T-helper 2 cell (primary cell): Measurements from ENCODE around the gene DNPH1.

ENCODE experiments used
- DNase-seq, 5 experiments: peaks; one replicate each; pipeline versions ENCODE4 v3.0.0 to v3.0.0-alpha.2; 2012 to 2022
- total RNA-seq, 2 donors: gene quantifications; one replicate each; lab custom pipeline; 2026; lab: John Stamatoyannopoulos, UW

DNPH1 gene, protein sequence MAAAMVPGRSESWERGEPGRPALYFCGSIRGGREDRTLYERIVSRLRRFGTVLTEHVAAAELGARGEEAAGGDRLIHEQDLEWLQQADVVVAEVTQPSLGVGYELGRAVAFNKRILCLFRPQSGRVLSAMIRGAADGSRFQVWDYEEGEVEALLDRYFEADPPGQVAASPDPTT
- total RNA-seq, result 10.0 to 12.9 reads per million in 2 donors

DNA sequence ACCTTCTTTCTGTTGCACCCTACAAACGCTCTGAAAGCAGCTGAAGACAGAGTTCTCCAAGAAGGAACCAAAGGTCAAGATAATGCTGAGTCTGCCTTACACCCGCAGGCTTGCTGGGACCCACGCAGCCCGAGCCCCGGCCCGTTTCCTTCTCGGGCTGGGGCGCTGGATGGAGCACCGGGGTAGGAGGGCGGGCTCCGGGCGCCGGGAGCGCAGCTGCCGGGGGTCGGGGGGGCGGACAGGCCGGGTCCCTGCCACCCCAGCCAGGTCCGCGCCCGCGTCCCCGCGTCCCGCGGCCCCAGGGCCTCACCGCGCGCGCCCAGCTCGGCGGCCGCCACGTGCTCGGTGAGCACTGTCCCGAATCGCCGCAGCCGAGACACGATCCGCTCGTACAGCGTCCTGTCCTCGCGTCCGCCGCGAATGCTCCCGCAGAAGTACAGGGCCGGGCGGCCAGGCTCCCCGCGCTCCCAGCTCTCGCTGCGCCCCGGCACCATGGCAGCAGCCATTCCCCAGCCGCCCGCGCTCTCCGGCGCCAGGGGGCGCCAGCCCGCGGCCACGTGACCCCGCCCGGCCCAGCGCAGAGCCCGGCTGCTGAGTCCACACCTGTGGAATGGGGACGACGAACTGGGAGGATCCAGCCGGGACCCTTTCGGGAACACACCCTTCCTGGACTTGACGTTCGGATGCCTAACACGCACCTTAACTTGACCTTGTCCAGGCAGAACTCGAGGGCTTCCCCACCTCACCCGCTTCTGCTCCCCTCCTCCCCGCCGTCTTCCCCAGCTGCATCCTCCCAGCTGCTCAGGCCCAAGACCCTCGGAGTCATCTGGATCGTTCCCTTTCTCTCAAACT lies at the start of gene DNPH1:
Gene DNPH1, minus strand, starts transcription at position 531 of the 852 bp plus-strand sequence. Its CDS starts 25 bp downstream, at position 506.
- DNase-seq, result peak; percentile 60 to 76 (median 68)

DNA sequence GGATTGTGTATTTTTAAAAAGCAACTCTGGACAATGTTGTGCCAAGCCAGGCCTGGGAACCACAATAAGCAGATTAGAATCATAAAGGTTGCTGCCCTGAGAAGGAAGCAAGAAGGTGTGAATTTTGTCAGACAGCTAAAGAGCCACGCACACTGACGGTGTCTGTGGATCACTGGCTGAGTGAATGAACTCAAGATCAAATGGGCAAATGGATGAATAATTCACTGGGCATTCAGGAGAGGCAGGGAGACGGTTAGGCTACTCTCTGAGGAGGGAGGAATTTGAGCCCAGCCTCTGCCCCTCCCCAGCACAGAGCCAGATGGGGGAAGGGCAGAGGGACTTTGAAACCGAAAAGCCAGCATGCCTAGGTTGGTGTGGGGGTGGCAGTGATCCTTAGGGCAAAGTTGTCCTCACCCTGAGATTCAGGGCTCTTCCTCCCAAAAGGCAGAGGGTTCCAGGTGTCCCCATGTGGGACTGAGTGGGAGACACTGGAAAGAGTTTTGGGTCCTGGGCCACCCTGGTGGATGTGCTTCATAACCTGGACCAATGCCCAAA lies 49.3 kb upstream of the DNPH1 start:
- DNase-seq, result peak in 1 of 5 experiments; percentile 24

DNA sequence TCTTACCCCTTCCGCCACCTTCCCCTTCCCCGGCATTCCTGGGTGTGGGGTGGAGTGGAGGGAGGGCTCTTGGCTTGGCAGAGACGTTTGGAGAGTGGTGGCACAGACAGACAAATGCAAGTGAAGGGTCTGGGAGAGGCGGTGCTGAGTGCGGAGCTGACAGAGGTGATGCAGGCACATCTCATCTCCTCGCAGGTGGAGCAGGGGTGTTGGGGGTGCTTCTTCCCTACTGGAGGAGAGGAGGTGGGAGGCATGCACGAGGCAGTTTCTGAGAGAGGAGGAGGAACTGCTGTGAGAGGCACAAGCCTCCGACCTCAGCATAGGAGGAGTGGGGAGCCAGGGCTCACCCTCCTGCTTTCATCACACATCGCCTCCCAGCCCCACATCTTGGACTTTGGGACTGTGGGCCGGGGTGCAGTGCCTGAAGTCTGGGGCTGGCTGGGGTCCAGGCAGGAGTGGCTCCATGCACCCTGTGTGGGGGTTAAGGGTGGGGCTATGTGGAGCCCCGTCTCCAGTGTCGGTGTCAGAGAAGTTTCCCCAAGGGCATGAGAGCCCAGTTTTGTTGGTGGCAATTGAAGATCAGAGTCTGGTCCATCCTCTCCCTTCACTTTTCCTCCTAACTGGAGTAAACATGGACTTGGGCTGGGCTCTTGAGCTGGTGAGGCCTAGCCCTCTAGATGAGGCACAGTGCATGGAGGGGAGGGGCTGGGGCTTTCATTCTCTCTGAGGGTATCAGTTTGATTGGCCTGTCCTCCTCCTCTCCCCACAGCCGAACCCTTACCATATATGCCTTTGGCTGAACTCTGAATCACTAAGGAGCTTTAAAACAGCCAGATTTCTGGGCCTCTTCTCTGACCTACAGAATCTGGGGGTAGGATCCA lies 48.6 kb upstream of the DNPH1 start:
- no peak for DNase-seq

DNA sequence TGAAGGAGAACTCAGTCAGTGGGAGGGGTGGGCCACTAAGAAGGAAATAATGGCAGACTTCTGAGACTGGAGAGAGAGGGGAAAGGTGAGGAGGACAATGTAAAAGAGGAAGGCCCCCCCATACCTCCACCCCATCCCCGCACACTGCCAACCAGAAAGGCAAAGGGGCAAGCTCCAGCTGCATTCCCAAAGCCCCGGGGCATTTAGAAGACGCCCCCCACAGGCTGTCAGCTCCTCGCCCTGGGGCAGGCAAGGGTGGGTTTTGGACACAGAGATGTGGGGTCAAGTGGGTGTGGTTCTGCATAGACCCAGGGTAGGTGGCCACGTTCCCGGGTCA lies 48.0 kb upstream of the DNPH1 start:
- DNase-seq, result no peak

DNA sequence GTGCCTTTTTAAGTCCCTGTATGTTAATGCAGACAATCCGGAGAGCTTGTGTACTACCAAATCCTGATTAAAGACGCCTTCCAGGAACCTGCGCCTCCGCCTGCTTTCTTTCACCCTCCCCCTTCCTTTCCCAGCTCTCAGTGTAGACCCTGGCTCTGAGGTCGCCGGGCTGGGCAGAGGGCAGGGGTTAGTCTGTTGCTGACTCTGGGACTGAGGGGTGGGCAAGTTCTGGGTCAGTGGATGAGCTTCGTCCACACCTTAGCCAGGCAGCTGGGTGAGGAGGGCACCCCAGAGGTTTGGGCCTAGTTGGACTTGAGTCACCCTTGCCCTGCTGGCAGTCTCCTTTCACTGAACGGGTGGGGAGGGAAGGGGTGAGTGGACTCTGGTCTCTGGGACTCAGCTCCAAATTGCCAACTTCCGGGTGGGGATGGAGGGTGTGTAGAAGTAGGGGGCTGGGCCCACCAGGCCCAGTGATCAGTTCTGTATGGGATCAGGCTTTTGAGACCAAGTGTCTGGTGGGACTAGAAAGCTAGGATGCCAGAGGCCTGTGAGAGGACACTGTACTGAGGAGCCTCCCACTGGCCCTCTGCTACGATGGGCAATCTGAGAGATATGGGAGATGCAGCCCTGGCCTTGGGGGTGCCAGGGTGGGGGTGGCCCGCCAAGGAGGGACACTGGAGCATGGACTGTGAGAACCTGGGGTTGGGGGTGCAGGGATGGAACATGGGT lies 47.5 kb upstream of the DNPH1 start:
- DNase-seq, result no peak

DNA sequence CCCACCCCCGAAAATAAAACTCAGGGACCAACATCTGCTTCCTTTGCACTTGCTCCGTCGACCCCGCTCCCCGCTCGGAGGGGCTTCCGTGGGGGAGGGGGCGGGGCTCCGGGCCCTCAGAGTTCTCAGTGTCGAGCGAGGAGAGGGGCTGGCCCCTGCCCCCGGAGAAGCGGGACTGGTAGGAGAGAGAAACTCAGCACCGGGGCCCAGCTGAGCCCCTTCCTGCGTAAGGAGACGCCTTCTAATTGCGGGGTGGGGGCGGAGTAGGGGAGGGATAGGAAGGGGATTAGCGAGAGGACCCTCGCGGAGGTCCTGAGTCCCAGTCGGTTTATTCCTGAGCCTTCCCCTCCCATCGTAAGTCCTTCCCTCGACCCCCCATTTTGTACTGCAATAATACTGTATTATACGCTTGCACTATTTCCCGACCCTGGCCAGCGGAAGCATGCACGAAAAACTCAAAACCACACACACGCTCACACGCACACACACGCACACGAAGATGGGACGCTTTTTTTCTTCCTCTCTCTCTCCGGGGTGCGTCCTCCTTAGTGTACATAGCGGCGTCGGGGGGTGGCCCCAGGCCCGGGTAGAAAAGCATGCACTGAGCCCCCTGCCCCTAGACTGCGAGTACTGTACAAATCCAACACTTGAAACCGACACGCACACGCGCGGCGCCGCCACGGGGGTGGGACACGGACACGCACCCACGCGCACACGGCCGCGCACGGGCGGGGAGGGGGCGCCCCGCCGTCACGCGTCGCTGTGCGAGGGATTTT lies 46.7 kb upstream of the DNPH1 start:
- peak in 3 of 5 experiments; percentile 26 to 84 (median 28) for DNase-seq

DNA sequence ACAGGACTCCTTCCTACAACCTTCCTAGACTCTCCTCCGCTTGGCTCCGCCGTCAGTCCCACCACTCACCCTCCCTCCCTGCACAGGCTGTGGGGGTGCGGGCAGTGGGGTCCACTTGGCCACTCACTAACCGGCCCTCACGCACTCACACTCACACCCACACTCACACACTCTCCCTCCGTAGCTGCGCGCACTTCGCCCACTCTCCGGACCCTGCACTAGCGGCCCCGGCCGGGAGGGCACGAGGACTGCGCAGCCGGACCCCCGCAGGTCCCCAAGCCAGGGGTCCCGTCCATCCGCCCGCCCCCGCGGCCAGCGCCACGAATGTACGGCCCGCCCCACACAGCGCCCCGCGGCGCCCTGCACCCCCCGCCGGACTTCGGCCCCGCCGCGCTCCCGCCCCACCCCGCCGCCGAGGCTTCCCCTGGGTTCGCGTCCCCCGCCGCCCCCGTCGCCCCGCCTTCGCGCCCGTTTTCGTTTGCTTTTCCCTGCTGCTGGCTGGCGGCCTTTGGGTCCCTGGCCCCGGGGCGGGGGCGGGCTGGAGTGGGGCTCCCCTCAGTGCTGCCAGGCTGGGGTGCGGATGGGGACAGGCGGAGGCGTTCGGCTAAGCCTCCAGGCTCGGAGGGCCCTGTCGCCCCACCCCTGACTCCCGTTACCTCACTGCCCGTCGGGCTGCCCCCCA lies 45.8 kb upstream of the DNPH1 start:
- peak in 3 of 5 experiments; percentile 2 to 30 (median 15) for DNase-seq

DNA sequence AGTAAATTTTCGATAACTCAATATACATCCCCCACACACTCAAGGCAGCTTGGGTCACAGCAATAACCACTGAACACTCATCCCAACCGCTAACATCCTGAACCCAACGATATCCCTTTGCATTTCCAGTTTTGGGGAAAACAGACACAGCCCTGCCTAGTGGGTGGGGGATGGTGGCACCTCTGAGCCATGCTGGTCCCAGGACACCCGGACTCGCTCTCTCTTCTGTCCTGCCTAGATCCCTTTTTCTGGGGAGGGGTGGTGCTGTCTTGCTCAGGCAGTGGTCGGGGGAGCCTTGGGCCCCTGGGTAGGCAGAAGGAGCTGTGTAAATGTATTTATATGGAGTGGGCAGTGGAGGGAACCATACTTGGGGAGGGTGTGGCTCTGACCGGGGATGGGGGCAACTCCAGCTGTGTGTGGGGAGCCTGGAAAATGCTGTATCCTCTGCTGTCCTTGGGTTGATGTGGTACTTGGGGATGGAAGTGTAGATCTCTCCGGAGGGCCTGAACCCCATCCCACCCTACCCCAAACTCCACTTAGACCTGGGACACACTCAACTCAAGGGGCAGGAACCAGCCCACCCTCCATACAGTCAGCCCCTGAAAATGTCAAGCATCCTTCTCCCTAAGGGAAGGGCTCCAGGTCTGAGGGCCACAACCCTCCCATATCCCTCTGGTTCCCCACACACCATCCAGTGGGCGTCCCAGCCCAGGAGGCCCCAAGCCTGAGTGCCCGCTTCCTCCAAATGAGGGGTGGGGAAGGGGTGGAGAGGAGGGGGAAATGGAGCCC lies 45.0 kb upstream of the DNPH1 start:
- DNase-seq, result no peak

DNA sequence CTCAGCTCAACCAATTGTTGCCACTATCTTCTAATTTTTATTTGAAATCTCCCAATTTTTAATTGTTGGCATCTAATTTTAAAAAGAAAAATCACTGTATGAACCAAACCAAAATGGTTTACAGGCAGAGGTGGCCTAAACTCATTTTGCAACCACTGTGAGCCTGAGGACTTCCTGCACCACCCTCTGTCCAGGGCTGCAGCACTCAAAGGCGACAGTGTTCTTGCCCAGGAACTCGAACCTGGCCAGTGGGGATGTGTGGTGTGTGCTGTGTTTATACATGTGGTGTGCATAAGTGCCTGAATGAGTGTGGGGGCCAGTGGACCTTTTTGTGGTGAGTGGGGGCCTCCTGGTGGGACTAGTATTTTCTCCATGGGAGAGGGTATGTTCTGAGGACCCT lies 44.4 kb upstream of the DNPH1 start:
- DNase-seq, result no peak

DNA sequence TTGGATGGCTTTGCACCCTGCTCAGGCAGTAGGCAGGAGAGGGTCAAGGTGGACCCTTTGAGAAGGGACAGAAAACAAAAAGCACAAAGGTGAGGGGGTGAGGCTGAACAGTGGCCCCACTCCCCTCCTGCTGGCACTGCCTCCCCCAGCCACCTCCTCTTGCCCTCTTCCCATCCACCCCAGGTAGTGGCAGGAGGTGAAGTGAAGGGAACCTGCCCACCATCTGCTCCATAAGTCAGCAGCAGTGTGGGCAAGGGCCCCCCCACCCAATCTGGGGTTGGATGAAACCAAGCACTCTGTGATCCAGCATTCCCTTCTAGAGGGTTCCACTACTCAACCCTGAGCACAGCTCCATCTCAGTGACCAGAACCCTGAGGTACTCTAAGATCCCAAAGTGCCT lies 42.7 kb upstream of the DNPH1 start:
- DNase-seq, result no peak

DNA sequence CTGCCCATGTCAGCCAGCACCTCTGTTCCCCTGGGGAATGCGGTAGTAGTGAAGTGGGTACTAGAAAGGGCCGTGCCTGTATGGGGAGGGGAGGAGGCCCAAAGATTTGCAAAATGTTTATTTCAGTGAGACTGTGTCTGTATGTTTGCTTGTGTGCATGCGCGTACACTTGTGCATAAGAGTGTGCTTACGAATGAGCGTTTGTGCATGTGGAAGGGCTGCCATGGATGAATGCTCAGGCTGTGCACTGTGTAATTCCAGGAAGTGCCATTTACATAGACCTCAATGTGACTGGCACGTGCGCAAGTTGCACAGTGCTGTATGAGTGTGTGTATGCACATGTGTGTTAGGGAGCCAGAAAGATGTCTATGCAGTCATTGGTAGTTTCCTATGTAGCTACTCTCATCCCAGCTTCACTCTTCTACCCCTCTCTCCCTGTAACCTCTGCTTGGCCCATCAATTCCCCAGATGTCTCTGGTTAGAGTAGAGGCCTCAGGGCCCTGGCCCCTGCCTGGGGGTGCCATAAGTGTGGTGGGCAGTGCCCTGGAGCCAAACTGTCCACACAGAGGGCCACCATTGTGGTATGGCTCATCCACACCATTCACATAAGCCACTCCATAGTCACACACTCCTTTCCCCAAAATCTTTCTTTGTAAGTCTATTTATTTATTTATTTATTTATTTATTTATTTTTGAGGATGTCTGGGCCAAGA lies 42.0 kb upstream of the DNPH1 start:
- DNase-seq, result no peak

DNA sequence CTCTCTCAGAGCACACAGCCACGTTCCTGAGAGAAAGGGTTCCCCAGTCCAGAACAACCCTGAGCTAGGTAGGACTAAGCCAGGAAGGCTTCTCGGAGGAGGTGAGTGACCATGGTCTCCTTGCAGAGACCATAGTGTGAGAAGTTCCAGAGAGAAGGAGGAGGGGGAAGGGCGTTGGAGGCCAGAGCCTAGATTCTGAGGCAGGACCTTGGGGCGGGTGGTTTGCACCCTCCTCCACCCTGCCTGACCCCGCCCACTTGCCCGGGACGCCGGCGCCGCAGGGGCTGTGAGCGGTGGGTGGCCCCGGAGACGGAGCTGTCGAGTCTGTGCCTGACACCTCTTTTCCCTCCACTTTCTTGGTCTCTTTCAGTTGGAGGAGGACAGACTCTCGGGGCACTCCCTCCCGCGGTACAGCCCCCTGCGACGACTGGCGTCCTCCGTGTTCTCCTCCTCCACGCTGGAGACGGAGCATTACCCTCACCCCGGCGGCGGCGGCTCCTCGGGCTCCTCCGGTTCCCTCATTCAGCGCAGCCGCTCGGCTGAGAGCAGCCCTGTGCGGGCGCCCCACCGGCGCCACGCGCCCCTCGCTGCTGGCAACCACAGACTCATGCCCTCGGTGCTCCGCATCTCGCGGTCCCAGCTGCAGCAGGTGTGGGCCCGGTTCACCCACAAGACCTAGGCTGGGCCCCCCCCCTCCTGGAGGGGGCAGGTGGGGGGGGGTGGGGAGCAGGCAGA lies 40.2 kb upstream of the DNPH1 start:
- DNase-seq, result peak in 4 of 5 experiments; percentile 9 to 31 (median 23)

DNA sequence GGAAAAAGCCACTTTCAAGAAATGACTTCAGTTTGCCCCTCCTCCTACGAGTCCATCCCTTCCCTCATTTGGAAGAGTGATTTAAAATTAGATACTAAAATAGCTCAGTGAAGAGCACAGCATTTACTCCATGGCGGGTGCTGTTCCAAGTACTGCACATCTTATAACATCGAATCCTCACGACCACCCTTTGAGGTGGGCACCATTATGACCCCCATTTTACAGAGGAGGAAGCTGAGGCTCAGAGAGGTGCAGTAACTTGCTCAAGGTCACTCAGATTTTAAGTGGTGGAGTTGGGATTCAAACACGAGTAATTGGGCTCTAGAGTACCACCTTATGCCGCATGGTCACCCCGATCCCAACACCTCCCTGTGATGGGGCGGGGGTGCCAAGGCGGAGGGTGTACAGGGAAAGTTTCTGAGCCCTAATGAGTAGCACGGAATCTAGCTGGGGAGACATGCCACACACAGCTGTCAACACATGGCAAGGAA lies 39.5 kb upstream of the DNPH1 start:
- no peak for DNase-seq

DNA sequence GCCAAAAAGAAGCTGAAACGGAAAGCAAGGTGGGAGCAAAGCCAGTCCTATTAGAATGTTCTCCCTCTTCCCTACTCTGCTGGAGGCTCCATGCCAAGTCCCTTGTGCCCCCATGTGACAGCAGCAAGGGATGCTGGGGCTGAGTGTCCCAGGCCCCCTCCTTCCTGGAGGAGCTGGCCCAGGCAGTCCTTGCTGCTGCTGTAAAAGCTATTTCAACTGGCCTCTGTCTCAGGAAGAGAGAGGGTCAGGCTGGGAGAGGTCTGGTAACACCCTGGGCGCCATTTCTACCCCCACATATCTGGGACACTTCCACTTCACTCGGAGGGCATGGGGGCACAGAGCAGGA lies 39.0 kb upstream of the DNPH1 start:
- no peak for DNase-seq

DNA sequence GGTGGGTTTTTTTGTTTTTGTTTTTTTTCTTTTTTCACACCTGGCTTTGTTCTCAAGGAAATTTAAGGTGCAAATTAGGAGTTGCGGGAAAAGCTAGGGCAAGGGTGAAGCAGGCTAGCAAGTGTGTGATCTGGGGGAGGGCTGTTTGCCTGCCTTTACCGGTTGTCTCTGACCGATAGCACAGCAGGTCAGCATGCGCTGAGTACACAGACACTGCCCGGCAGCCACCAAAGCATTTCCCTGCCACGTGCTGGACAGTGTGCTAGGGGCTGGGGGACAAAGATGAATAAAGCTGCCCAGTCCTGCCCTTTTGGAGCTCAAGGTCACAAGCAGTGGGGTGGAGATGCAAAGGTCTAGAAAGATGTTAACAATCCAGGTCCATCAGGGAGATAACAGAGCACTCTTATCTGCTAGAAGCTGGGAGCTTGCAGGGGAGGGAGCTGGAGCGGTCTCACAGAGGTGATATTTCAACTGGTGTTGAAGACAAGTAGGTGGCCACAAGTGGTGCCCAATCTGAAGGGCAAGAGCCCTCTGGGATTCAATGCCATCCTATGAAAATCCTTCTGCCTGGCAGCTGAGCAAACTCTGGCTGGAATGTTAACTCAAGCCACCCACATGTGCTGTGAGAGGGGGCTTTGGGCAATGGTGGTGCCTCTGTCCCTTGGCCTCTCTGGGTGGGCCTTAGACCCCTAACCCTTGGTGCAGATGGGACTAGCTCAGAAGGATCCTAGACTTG lies 38.5 kb upstream of the DNPH1 start:
- no peak for DNase-seq

DNA sequence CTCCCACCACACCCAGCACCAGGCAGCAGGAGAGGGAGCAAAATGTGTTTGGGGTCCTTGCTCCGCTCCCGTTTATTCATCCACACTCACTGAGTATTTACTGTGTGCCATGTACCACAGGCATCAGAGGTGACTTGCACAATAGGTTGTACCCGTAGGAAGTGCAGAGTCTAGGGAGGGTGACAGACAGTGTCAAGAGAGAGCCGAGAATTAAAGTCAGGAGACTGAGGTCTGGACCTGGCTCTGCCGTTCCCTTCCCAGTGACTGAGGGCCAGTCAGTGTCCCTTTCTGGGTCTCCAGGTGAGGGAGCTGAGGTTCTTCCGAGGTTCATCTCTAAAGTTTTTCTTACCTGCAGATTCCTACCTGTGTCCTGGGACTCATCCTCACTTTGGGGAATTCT lies 36.3 kb upstream of the DNPH1 start:
- DNase-seq, result no peak

DNA sequence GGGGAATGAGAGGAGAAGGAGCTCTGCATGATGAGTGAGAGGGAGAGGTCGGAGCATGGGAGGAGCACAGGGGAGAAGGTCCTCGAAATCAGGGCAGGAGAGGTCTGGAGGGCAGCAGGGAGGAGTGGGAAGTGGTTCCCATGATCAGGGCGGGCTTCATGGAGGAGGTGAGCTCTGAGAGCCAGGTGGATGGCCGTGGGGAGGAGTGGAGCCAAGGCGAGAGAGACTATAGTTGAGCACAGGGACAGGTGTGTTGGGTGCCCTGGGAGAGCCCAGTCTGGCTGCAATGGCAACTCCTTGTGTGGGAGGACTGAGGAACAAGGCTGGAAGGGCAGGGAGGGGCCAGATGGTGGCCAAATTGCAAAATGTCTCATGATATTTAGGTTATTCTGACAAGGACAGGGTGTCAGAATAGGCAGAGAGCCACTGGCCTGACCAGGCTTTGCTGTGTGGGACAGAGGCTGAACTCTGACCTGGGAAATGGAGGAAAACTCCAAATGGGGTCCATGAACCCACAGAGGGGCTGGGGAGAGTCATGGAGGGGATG lies 35.4 kb upstream of the DNPH1 start:
- no peak for DNase-seq
